Adrenal gland (tissue), 12 donors: ENCODE data around the gene PIK3C2G. TPM values are rescaled to one million over a fixed set of nuclear protein-coding genes. Genes with fewer than 3 reads are reported as not detected.

Source experiments
- DNase-seq, 7 donors: peaks; one replicate each; pipeline ENCODE4 v3.0.0-alpha.2; 2019 to 2020
- H3K27ac ChIP-seq, 5 donors: fragments of 200-600 bp; sonication (generic) in 4 of 5; 1 replicate in 3 of 5; 2 replicates in 2 of 5; pipeline versions ENCODE4 v1.5.1 to v1.8.0; 2016 to 2020; ENCODE audit warnings: mild to moderate bottlenecking in 1 of 5
- H3K27me3 ChIP-seq: fragments of 200-600 bp; 2 replicates; pipeline ENCODE4 v1.8.0; 2021
- H3K36me3 ChIP-seq, 2 donors: fragments of 200-600 bp; replicated peaks in 1 of 2; 1 replicate in 1 of 2; 2 replicates in 1 of 2; pipeline versions ENCODE4 v1.5.1 to v1.8.0; 2018 to 2022
- H3K4me1 ChIP-seq, 2 donors: fragments of 200-600 bp; replicated peaks in 1 of 2; 1 replicate in 1 of 2; 2 replicates in 1 of 2; pipeline versions ENCODE4 v1.5.1 to v1.8.0; 2018 to 2021
- H3K4me3 ChIP-seq, 4 donors: fragments of 200-600 bp; sonication (generic) in 3 of 4; one replicate each; pipeline ENCODE4 v1.5.1; 2016 to 2018
- H3K9me3 ChIP-seq, 3 donors: fragments of 200-600 bp; sonication (generic) in 1 of 3; replicated peaks in 1 of 3; 1 replicate in 2 of 3; 2 replicates in 1 of 3; pipeline versions ENCODE4 v1.5.1 to v1.8.0; 2016 to 2021
- CTCF ChIP-seq, 6 experiments: fragments of 450-650 bp in 4 of 6; fragments of 200-600 bp in 2 of 6; sonication (generic) in 1 of 6; IDR thresholded peaks; 1 replicate in 5 of 6; 2 replicates in 1 of 6; pipeline versions ENCODE4 v1.5.1 to v1.8.0; 2016 to 2021; ENCODE audit warnings: antibody characterized with exemption in 6 of 6, mild to moderate bottlenecking in 2 of 6, moderate library complexity in 1 of 6
- POLR2A ChIP-seq, 2 donors: fragments of 450-650 bp; IDR thresholded peaks; one replicate each; pipeline ENCODE4 v1.6.1; 2017; ENCODE audit warnings: antibody characterized with exemption in 2 of 2, mild to moderate bottlenecking in 2 of 2, moderate library complexity in 1 of 2
- WGBS, 4 donors: extraction: QIAGEN DNeasy Blood & Tissue Kit in 2 of 4; methylation state at CpG; one replicate each; pipeline versions ENCODE4 v1.1.5 to v1.1.7; 2013 to 2017; 5-methylcytosine and 5-hydroxymethylcytosine counted together
- intact Hi-C, 2 donors: fragments of 100-400 bp; cut with DNase I; formaldehyde crosslinking; loops; one replicate each; pipeline versions ENCODE4 v1.14.1 to v1.15.0; 2022 to 2023
- polyA plus RNA-seq, 3 donors: library from polyadenylated mRNA; stranded (reverse); fragments of 200-250 nt in 2 of 3; fragments of 350-450 nt in 1 of 3; fragmentation: Illumina TruSeq in 1 of 3; extraction: RNeasy Lipid Tissue Mini Kit (QIAGEN cat#74804) in 1 of 3; gene quantifications; one replicate each; pipeline ENCODE4 v1.2.3, GENCODE V29; 2013 to 2014
- total RNA-seq, 9 donors: library from RNA; depleted of rRNA in 4 of 9; stranded (reverse); fragments of >200 nt in 4 of 9; fragments of 120-200 nt in 1 of 9; fragmentation: NEBNext Ultra II Directional in 1 of 9; extraction: Animal tissue kit (Norgen Biotek cat#: 25700) in 1 of 9; gene quantifications; one replicate each; pipeline versions ENCODE4 v1.1.0 to v1.2.4, GENCODE V29; 2013 to 2023
- donor health status: healthy with polysubstance abuse.
- donor health status: Bipolar disorder and iron deficiency.
- donor health status: DM: yes; HTN: yes; CAD: no.
- donor health status: DM: no; HTN: no; CAD: no.
- donor health status: DM: no; HTN: no; CAD: no.
- donor health status: DM: yes; HTN: yes; CAD: no.

The PIK3C2G gene
- total and polyA plus RNA-seq, 12 donors, result 0.11 to 1.3 (median 0.54) TPM

GRCh38 chr12:18612971-18613370, 351.7 kb downstream of the PIK3C2G start:
- Histone ChIP-seq H3K27me3 (no peaks in the 10 kb centered on the region), H3K4me3 (no peak overlapping the region), H3K36me3 (no peaks in the 10 kb centered on the region), H3K4me1 (no peaks in the 10 kb centered on the region), H3K9me3 (no peaks in the 10 kb centered on the region), H3K27ac (no peak overlapping the region)
- no peak for DNase-seq
- TF ChIP-seq CTCF (IDR thresholded peaks at IDR 0.05) (no peak), POLR2A (IDR thresholded peaks at IDR 0.05) (no peak)
- intact Hi-C loops, result no loop called here
- 80 to 91% (median 85%) methylated on average over 2 of the region's 2 CpGs for WGBS, 4 donors

- no peak for DNase-seq
- Histone ChIP-seq H3K9me3 (peaks cover 0 to 4% (median 0%) of the 10 kb centered on the region in 3 donors), H3K4me1 (no peaks in the 10 kb centered on the region), H3K27ac (no peak overlapping the region), H3K27me3 (no peaks in the 10 kb centered on the region), H3K36me3 (no peaks in the 10 kb centered on the region), H3K4me3 (no peak overlapping the region)
- TF ChIP-seq POLR2A (IDR thresholded peaks at IDR 0.05), result no peak
- intact Hi-C loops, result no loop called here
Observed at GRCh38 chr12:18620986-18621385, 359.7 kb downstream of the PIK3C2G start.

GRCh38 chr12:18629445-18629844, 368.1 kb downstream of the PIK3C2G start:
- TF ChIP-seq POLR2A (IDR thresholded peaks at IDR 0.05), result no peak
- no peak for TF ChIP-seq CTCF (IDR thresholded peaks at IDR 0.05)
- DNase-seq, result no peak

GRCh38 chr12:18629916-18630315, 368.6 kb downstream of the PIK3C2G start:
- Histone ChIP-seq H3K36me3 (no peaks in the 10 kb centered on the region), H3K4me1 (no peaks in the 10 kb centered on the region), H3K27me3 (no peaks in the 10 kb centered on the region), H3K27ac (no peak overlapping the region), H3K9me3 (peaks cover 0 to 10% (median 7%) of the 10 kb centered on the region in 3 donors), H3K4me3 (no peak overlapping the region)
- 76 to 100% (median 96%) methylated on average over 1 of the region's 1 CpG for WGBS, 4 donors
- intact Hi-C loops, result no loop called here
- no peak for DNase-seq
- TF ChIP-seq CTCF (IDR thresholded peaks at IDR 0.05) (no peak), POLR2A (IDR thresholded peaks at IDR 0.05) (no peak)

More at GRCh38 chr12:18629445-18629844, 368.1 kb downstream of the PIK3C2G start:
- intact Hi-C loops, result no loop called here
- 88 to 95% (median 93%) methylated on average over 2 of the region's 2 CpGs for WGBS, 4 donors
- H3K9me3 ChIP-seq, result peaks cover 0 to 10% (median 7%) of the 10 kb centered on the region in 3 donors
- no peaks in the 10 kb centered on the region for H3K36me3 ChIP-seq
- H3K4me3 ChIP-seq, result no peak overlapping the region
- no peaks in the 10 kb centered on the region for H3K4me1 ChIP-seq
- no peak overlapping the region for H3K27ac ChIP-seq
- no peaks in the 10 kb centered on the region for H3K27me3 ChIP-seq

GRCh38 chr12:18631339-18631738, 370.0 kb downstream of the PIK3C2G start:
- no peaks in the 10 kb centered on the region for H3K27me3 ChIP-seq
- no peak overlapping the region for H3K27ac ChIP-seq
- 84 to 92% (median 88%) methylated on average over 5 of the region's 5 CpGs for WGBS, 4 donors
- H3K4me3 ChIP-seq, result no peak overlapping the region
- H3K4me1 ChIP-seq, result no peaks in the 10 kb centered on the region
- no peak for DNase-seq
- intact Hi-C loops, result no loop called here
- H3K36me3 ChIP-seq, result no peaks in the 10 kb centered on the region
- TF ChIP-seq POLR2A (IDR thresholded peaks at IDR 0.05) (no peak), CTCF (IDR thresholded peaks at IDR 0.05) (no peak)
- H3K9me3 ChIP-seq, result peaks cover 0 to 7% (median 5%) of the 10 kb centered on the region in 3 donors
